ENCODE measurements around the gene ARPIN. TPM values are rescaled to one million over a fixed set of nuclear protein-coding genes. Genes with fewer than 3 reads are reported as not detected.
A peak's percentile ranks its signal among the peaks of the same experiment; 100 is the strongest.

Gene ARPIN
- polyA plus RNA-seq, 3 donors = 9.7 to 19.3 (median 14.0) TPM

GRCh38 chr15:89883518-89883917 is 29.2 kb downstream of the ARPIN start:
- Histone ChIP-seq H3K4me2 (replicated peaks; ENCODE audit: extremely low read depth, low read length, poor library complexity, severe bottlenecking) (no peak overlapping the region), H3K4me1 (ENCODE audit: control insufficient read depth in 1 of 2, insufficient read depth in 2 of 2, low read length in 2 of 2) (peaks cover 6 to 14% of the 10 kb centered on the region in 2 donors), H3K9ac (ENCODE audit: insufficient read depth, low read length, poor library complexity, severe bottlenecking) (no peak overlapping the region), H3K4me3 (replicated peaks in 1 of 3; ENCODE audit: low read depth in 2 of 3, low read length in 3 of 3) (no peak overlapping the region), H3K9me3 (replicated peaks in 1 of 2; ENCODE audit: control insufficient read depth in 1 of 2, insufficient read depth in 1 of 2, low read length in 2 of 2) (no peaks in the 10 kb centered on the region), H3K27ac (ENCODE audit: low read depth in 1 of 2, low read length in 2 of 2) (peak overlapping the region in 1 of 2 donors; percentile 75), H3K27me3 (ENCODE audit: control insufficient read depth in 2 of 2, insufficient read depth in 2 of 2, low read length in 2 of 2) (no peaks in the 10 kb centered on the region), H3K36me3 (replicated peaks in 1 of 2; ENCODE audit: control insufficient read depth in 1 of 2, insufficient read depth in 2 of 2, low read length in 2 of 2) (peaks cover 71 to 76% of the 10 kb centered on the region in 2 donors), H2AFZ (ENCODE audit: insufficient read depth, low read depth, low read length, poor library complexity, severe bottlenecking) (no peak overlapping the region), H3K79me2 (ENCODE audit: insufficient read depth, low read length) (peaks cover 40% of the 10 kb centered on the region), H4K20me1 (ENCODE audit: insufficient read depth, low read length) (no peaks in the 10 kb centered on the region)
- Mint-ChIP-seq H3K4me1 (peaks cover 12% of the 10 kb centered on the region), H3K4me3 (no peak overlapping the region), H3K27me3 (ENCODE audit: low read depth in 3 of 3) (no peaks in the 10 kb centered on the region), H3K27ac (peak overlapping the region in 4 of 7 donors; percentile 45 to 76 (median 74)), H3K9me3 (peaks cover 0 to 6% (median 5%) of the 10 kb centered on the region in 7 donors), H3K36me3 (peaks cover 50 to 80% of the 10 kb centered on the region in 2 donors)
- DNase-seq = no peak
- intact Hi-C loops (cut with micrococcal nuclease) = no loop called here
- TF ChIP-seq CTCF (IDR thresholded peaks at IDR 0.05) = no peak
- whole genome bisulfite sequencing (ENCODE audit: insufficient coverage) = no CpG with 5 or more reads among the region's 1 CpG

DNA sequence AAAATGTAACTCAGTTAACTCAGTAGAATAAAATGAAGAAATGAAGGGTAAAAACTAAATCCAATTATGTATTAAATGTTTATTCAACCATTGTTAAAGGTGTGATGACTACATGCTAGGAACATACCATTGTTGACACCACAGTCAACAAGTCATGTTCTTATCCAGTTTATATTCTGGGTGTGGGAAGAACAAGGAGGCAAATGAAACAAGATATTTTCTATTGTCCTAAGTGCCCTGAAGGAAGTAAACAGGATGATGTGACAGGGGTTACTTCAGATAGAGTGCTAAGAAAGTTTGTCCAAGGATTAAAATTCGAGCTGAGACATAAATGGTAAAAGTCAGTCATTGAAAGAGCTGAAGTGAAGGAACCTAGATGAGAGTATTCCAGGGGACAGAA is 32.0 kb downstream of the ARPIN start:
- peaks cover 37 to 67% of the 10 kb centered on the region in 2 donors for H3K36me3 Mint-ChIP-seq
- DNase-seq = no peak
- intact Hi-C loops (cut with micrococcal nuclease) = no loop called here
- peaks cover 33% of the 10 kb centered on the region for H3K4me1 Mint-ChIP-seq
- H3K9me3 Mint-ChIP-seq = peaks cover 0 to 6% (median 5%) of the 10 kb centered on the region in 7 donors
- Histone ChIP-seq H4K20me1 (ENCODE audit: insufficient read depth, low read length) (no peaks in the 10 kb centered on the region), H3K4me2 (replicated peaks; ENCODE audit: extremely low read depth, low read length, poor library complexity, severe bottlenecking) (no peak overlapping the region), H3K27ac (ENCODE audit: low read depth in 1 of 2, low read length in 2 of 2) (peak overlapping the region in 1 of 2 donors; percentile 29), H3K4me3 (replicated peaks in 1 of 3; ENCODE audit: low read depth in 2 of 3, low read length in 3 of 3) (no peak overlapping the region), H3K9me3 (replicated peaks in 1 of 2; ENCODE audit: control insufficient read depth in 1 of 2, insufficient read depth in 1 of 2, low read length in 2 of 2) (no peaks in the 10 kb centered on the region), H3K27me3 (ENCODE audit: control insufficient read depth in 2 of 2, insufficient read depth in 2 of 2, low read length in 2 of 2) (no peaks in the 10 kb centered on the region), H2AFZ (ENCODE audit: insufficient read depth, low read depth, low read length, poor library complexity, severe bottlenecking) (no peak overlapping the region), H3K36me3 (replicated peaks in 1 of 2; ENCODE audit: control insufficient read depth in 1 of 2, insufficient read depth in 2 of 2, low read length in 2 of 2) (peaks cover 50 to 53% of the 10 kb centered on the region in 2 donors), H3K4me1 (ENCODE audit: control insufficient read depth in 1 of 2, insufficient read depth in 2 of 2, low read length in 2 of 2) (peaks cover 33 to 42% of the 10 kb centered on the region in 2 donors), H3K9ac (ENCODE audit: insufficient read depth, low read length, poor library complexity, severe bottlenecking) (no peak overlapping the region), H3K79me2 (ENCODE audit: insufficient read depth, low read length) (peaks cover 34% of the 10 kb centered on the region)
- no peak for TF ChIP-seq CTCF (IDR thresholded peaks at IDR 0.05)
- no peak overlapping the region for H3K4me3 Mint-ChIP-seq
- 100% methylated on average over 1 of the region's 1 CpG for WGBS (ENCODE audit: insufficient coverage)
- peaks cover 0 to 3% (median 0%) of the 10 kb centered on the region in 3 donors for H3K27me3 Mint-ChIP-seq (ENCODE audit: low read depth in 3 of 3)
- H3K27ac Mint-ChIP-seq = peak overlapping the region in 3 of 7 donors; percentile 7 to 75 (median 12)

Data from CD14-positive monocyte (primary cell).